Measurements from ENCODE around the gene KCNQ5. TPM values are rescaled to one million over a fixed set of nuclear protein-coding genes. Genes with fewer than 3 reads are reported as not detected.

KCNQ5 gene
- polyA plus RNA-seq, 3 donors: not detected

- Mint-ChIP-seq H3K4me3 (no peak overlapping the region), H3K9me3 (no peaks in the 10 kb centered on the region), H3K4me1 (peaks cover 3% of the 10 kb centered on the region), H3K27me3 (ENCODE audit: low read depth in 3 of 3) (no peaks in the 10 kb centered on the region), H3K27ac (no peak overlapping the region), H3K36me3 (peaks cover 0 to 6% of the 10 kb centered on the region in 2 donors)
- no peak overlapping the region for H2AFZ ChIP-seq (ENCODE audit: insufficient read depth, low read depth, low read length, poor library complexity, severe bottlenecking)
- no peaks in the 10 kb centered on the region for H3K27me3 ChIP-seq (ENCODE audit: control insufficient read depth in 2 of 2, insufficient read depth in 2 of 2, low read length in 2 of 2)
- no peaks in the 10 kb centered on the region for H3K9me3 ChIP-seq (replicated peaks in 1 of 2; ENCODE audit: control insufficient read depth in 1 of 2, insufficient read depth in 1 of 2, low read length in 2 of 2)
- H4K20me1 ChIP-seq (ENCODE audit: insufficient read depth, low read length): no peaks in the 10 kb centered on the region
- 98% methylated on average over 7 of the region's 7 CpGs for WGBS (ENCODE audit: insufficient coverage)
- intact Hi-C loops (cut with micrococcal nuclease): no loop called here
- H3K36me3 ChIP-seq (replicated peaks in 1 of 2; ENCODE audit: control insufficient read depth in 1 of 2, insufficient read depth in 2 of 2, low read length in 2 of 2): no peaks in the 10 kb centered on the region
- H3K4me2 ChIP-seq (replicated peaks; ENCODE audit: extremely low read depth, low read length, poor library complexity, severe bottlenecking): no peak overlapping the region
- H3K4me1 ChIP-seq (ENCODE audit: control insufficient read depth in 1 of 2, insufficient read depth in 2 of 2, low read length in 2 of 2): no peaks in the 10 kb centered on the region
- no peak overlapping the region for H3K9ac ChIP-seq (ENCODE audit: insufficient read depth, low read length, poor library complexity, severe bottlenecking)
- TF ChIP-seq CTCF (IDR thresholded peaks at IDR 0.05): no peak
- no peaks in the 10 kb centered on the region for H3K79me2 ChIP-seq (ENCODE audit: insufficient read depth, low read length)
- no peak overlapping the region for H3K4me3 ChIP-seq (replicated peaks in 1 of 3; ENCODE audit: low read depth in 2 of 3, low read length in 3 of 3)
- DNase-seq: no peak
- H3K27ac ChIP-seq (ENCODE audit: low read depth in 1 of 2, low read length in 2 of 2): no peak overlapping the region
Observed at GRCh38 chr6:73194744-73195143, 572.9 kb downstream of the KCNQ5 start.

- intact Hi-C loops (cut with micrococcal nuclease): no loop called here
- Histone ChIP-seq H3K9me3 (replicated peaks in 1 of 2; ENCODE audit: control insufficient read depth in 1 of 2, insufficient read depth in 1 of 2, low read length in 2 of 2) (no peaks in the 10 kb centered on the region), H3K27me3 (ENCODE audit: control insufficient read depth in 2 of 2, insufficient read depth in 2 of 2, low read length in 2 of 2) (no peaks in the 10 kb centered on the region), H3K4me1 (ENCODE audit: control insufficient read depth in 1 of 2, insufficient read depth in 2 of 2, low read length in 2 of 2) (no peaks in the 10 kb centered on the region), H3K4me2 (replicated peaks; ENCODE audit: extremely low read depth, low read length, poor library complexity, severe bottlenecking) (no peak overlapping the region), H2AFZ (ENCODE audit: insufficient read depth, low read depth, low read length, poor library complexity, severe bottlenecking) (no peak overlapping the region), H4K20me1 (ENCODE audit: insufficient read depth, low read length) (no peaks in the 10 kb centered on the region), H3K4me3 (replicated peaks in 1 of 3; ENCODE audit: low read depth in 2 of 3, low read length in 3 of 3) (no peak overlapping the region), H3K9ac (ENCODE audit: insufficient read depth, low read length, poor library complexity, severe bottlenecking) (no peak overlapping the region), H3K36me3 (replicated peaks in 1 of 2; ENCODE audit: control insufficient read depth in 1 of 2, insufficient read depth in 2 of 2, low read length in 2 of 2) (no peaks in the 10 kb centered on the region), H3K79me2 (ENCODE audit: insufficient read depth, low read length) (no peaks in the 10 kb centered on the region), H3K27ac (ENCODE audit: low read depth in 1 of 2, low read length in 2 of 2) (no peak overlapping the region)
- Mint-ChIP-seq H3K27ac (no peak overlapping the region), H3K36me3 (peaks cover 0 to 2% of the 10 kb centered on the region in 2 donors), H3K9me3 (peaks cover 0 to 2% (median 0%) of the 10 kb centered on the region in 7 donors), H3K27me3 (ENCODE audit: low read depth in 3 of 3) (no peaks in the 10 kb centered on the region), H3K4me1 (no peaks in the 10 kb centered on the region), H3K4me3 (no peak overlapping the region)
- no peak for DNase-seq
- 80% methylated on average over 1 of the region's 3 CpGs for WGBS (ENCODE audit: insufficient coverage)
- no peak for TF ChIP-seq CTCF (IDR thresholded peaks at IDR 0.05)
Observed at GRCh38 chr6:73200247-73200646, 578.4 kb downstream of the KCNQ5 start.

All from CD14-positive monocyte (primary cell).